H1 (cell line): ENCODE results near the gene ARHGEF1. TPM values are rescaled to one million over a fixed set of nuclear protein-coding genes. Genes with fewer than 3 reads are reported as not detected.

Source experiments
- CTCF ChIA-PET: fragments of 300-600 bp; sonication (Branson Sonifier 250); formaldehyde crosslinking; loops from one replicate; lab custom pipeline; 2021; ENCODE audit not compliant: partially characterized antibody; lab: Charles Lee
- POLR2A ChIA-PET: fragments of 300-600 bp; sonication (Branson Sonifier 250); formaldehyde crosslinking; loops from one replicate; lab custom pipeline; 2021; ENCODE audit warnings: inconsistent platforms; ENCODE audit not compliant: partially characterized antibody; lab: Charles Lee
- DNase-seq, 2 experiments: peaks; one replicate each; pipeline versions ENCODE4 v3.0.0 to v3.0.0-alpha.2; 2010 to 2022; ENCODE audit warnings: low spot score in 2 of 2, low read depth in 1 of 2, mixed read lengths in 1 of 2
- FAIRE-seq: peaks from 2 replicates; lab custom pipeline; 2011; peaks lifted over from hg19 to GRCh38; lab: Jason Lieb, UNC
- H2AFZ ChIP-seq: 2 replicates; pipeline ENCODE4 v1.8.1; 2012; ENCODE audit warnings: low read length, inconsistent platforms
- H2AK5ac ChIP-seq: 2 replicates; pipeline ENCODE4 v1.6.1; 2013; ENCODE audit warnings: low read depth, low read length
- H2BK120ac ChIP-seq: replicated peaks from 2 replicates; pipeline ENCODE3; 2013; ENCODE audit warnings: low read depth, low read length, inconsistent platforms
- H2BK12ac ChIP-seq: 2 replicates; pipeline ENCODE4 v1.6.1; 2013; ENCODE audit warnings: low read depth, low read length
- H2BK15ac ChIP-seq: 2 replicates; pipeline ENCODE4 v1.6.1; 2013; ENCODE audit warnings: low read length
- H2BK20ac ChIP-seq: 2 replicates; pipeline ENCODE4 v1.6.1; 2013; ENCODE audit warnings: low read length
- H2BK5ac ChIP-seq: 2 replicates; pipeline ENCODE4 v1.6.1; 2013; ENCODE audit warnings: low read depth, low read length
- H3K14ac ChIP-seq: 2 replicates; pipeline ENCODE4 v1.6.1; 2013; ENCODE audit warnings: inconsistent platforms; ENCODE audit not compliant: insufficient read length
- H3K18ac ChIP-seq: 2 replicates; pipeline ENCODE4 v1.6.1; 2013; ENCODE audit warnings: low read length; ENCODE audit errors: extremely low read depth
- H3K23ac ChIP-seq: 2 replicates; pipeline ENCODE4 v1.6.1; 2013; ENCODE audit warnings: inconsistent platforms; ENCODE audit not compliant: insufficient read length
- H3K23me2 ChIP-seq: 2 replicates; pipeline ENCODE4 v1.6.1; 2013; ENCODE audit warnings: low read depth, low read length
- H3K27ac ChIP-seq: 2 replicates; pipeline ENCODE4 v1.6.1; 2011; ENCODE audit warnings: low read depth, low read length, inconsistent platforms
- H3K27me3 ChIP-seq, 4 experiments: replicated peaks in 1 of 4; 1 replicate in 1 of 4; 2 replicates in 3 of 4; pipeline versions ENCODE4 v1.6.1 to v1.8.1; 2011 to 2013; ENCODE audit warnings: low read length in 3 of 4, mild to moderate bottlenecking in 3 of 4, inconsistent platforms in 2 of 4, mixed read lengths in 2 of 4, moderate library complexity in 1 of 4; ENCODE audit not compliant: control insufficient read depth in 3 of 4, insufficient read depth in 3 of 4; ENCODE audit errors: extremely low read depth in 1 of 4
- H3K36me3 ChIP-seq, 4 experiments: 2 replicates each; pipeline versions ENCODE4 v1.6.1 to v1.8.1; 2011 to 2013; ENCODE audit warnings: mild to moderate bottlenecking in 4 of 4, low read length in 3 of 4, moderate library complexity in 2 of 4, control low read depth in 1 of 4, inconsistent platforms in 1 of 4; ENCODE audit not compliant: insufficient read depth in 4 of 4, control insufficient read depth in 2 of 4
- H3K4ac ChIP-seq: replicated peaks from 2 replicates; pipeline ENCODE3; 2013; ENCODE audit warnings: low read length, low read depth, mixed read lengths, inconsistent platforms; ENCODE audit not compliant: insufficient read length
- H3K4me1 ChIP-seq, 4 experiments: replicated peaks in 1 of 4; 1 replicate in 1 of 4; 2 replicates in 3 of 4; pipeline versions ENCODE4 v1.6.1 to v1.8.1; 2011 to 2013; ENCODE audit warnings: low read length in 3 of 4, inconsistent platforms in 2 of 4, mixed read lengths in 1 of 4; ENCODE audit not compliant: insufficient read depth in 4 of 4, control insufficient read depth in 3 of 4
- H3K4me2 ChIP-seq, 2 experiments: 2 replicates each; pipeline versions ENCODE4 v1.6.1 to v1.8.1; 2011 to 2013; ENCODE audit warnings: low read depth in 2 of 2, low read length in 2 of 2, control low read depth in 1 of 2, inconsistent platforms in 1 of 2, mild to moderate bottlenecking in 1 of 2; ENCODE audit not compliant: insufficient read depth in 1 of 2
- H3K4me3 ChIP-seq, 4 experiments: fragments of 200-600, 300-600 bp in 1 of 4; sonication (generic), shearing (Covaris generic), sonication (Bioruptor Twin) in 1 of 4; 2 replicates each; pipeline versions ENCODE4 v1.5.1 to v1.8.1; 2011 to 2016; ENCODE audit warnings: low read length in 4 of 4, low read depth in 3 of 4, control low read depth in 2 of 4, inconsistent platforms in 2 of 4, mild to moderate bottlenecking in 2 of 4, mixed read lengths in 1 of 4, moderate library complexity in 1 of 4; ENCODE audit not compliant: insufficient read depth in 2 of 4; ENCODE audit errors: extremely low read depth in 1 of 4
- H3K56ac ChIP-seq: replicated peaks from 2 replicates; pipeline ENCODE3; 2013; ENCODE audit warnings: low read depth, mild to moderate bottlenecking, mixed read lengths, low read length, inconsistent platforms; ENCODE audit not compliant: insufficient read length
- H3K79me1 ChIP-seq: 2 replicates; pipeline ENCODE4 v1.6.1; 2013; ENCODE audit warnings: low read depth, low read length, control low read depth
- H3K79me2 ChIP-seq, 2 experiments: 2 replicates each; pipeline versions ENCODE4 v1.6.1 to v1.8.1; 2012 to 2013; ENCODE audit warnings: low read length in 2 of 2, mild to moderate bottlenecking in 2 of 2, inconsistent platforms in 1 of 2; ENCODE audit not compliant: insufficient read depth in 2 of 2, control insufficient read depth in 1 of 2
- H3K9ac ChIP-seq, 4 experiments: replicated peaks in 1 of 4; 1 replicate in 1 of 4; 2 replicates in 3 of 4; pipeline versions ENCODE4 v1.6.1 to v1.8.1; 2011 to 2013; ENCODE audit warnings: low read depth in 3 of 4, low read length in 3 of 4, control low read depth in 2 of 4, mild to moderate bottlenecking in 2 of 4, moderate library complexity in 2 of 4, inconsistent platforms in 1 of 4; ENCODE audit errors: extremely low read depth in 1 of 4
- H3K9me3 ChIP-seq, 2 experiments: 2 replicates each; pipeline versions ENCODE4 v1.6.1 to v1.8.1; 2012 to 2013; ENCODE audit warnings: mild to moderate bottlenecking in 2 of 2, moderate library complexity in 2 of 2, control low read depth in 1 of 2, inconsistent platforms in 1 of 2, low read depth in 1 of 2, low read length in 1 of 2, mixed read lengths in 1 of 2; ENCODE audit not compliant: insufficient read depth in 2 of 2
- H4K20me1 ChIP-seq, 2 experiments: replicated peaks in 1 of 2; 2 replicates each; pipeline versions ENCODE3 to v1.8.1; 2011 to 2013; ENCODE audit warnings: inconsistent platforms in 2 of 2, low read length in 2 of 2, mild to moderate bottlenecking in 1 of 2; ENCODE audit not compliant: insufficient read depth in 2 of 2, control insufficient read depth in 1 of 2
- H4K5ac ChIP-seq: 2 replicates; pipeline ENCODE4 v1.6.1; 2013; ENCODE audit warnings: low read length, low read depth, mixed read lengths, inconsistent platforms; ENCODE audit not compliant: insufficient read length
- H4K8ac ChIP-seq: 2 replicates; pipeline ENCODE4 v1.8.0; 2013; ENCODE audit warnings: mild to moderate bottlenecking, moderate library complexity, low read length, inconsistent platforms; ENCODE audit not compliant: insufficient read depth; ENCODE audit errors: extremely low read depth
- H4K91ac ChIP-seq: replicated peaks from 2 replicates; pipeline ENCODE3; 2013; ENCODE audit warnings: low read length, mixed read lengths, inconsistent platforms; ENCODE audit not compliant: insufficient read length
- CEBPB ChIP-seq: IDR thresholded peaks from 2 replicates; pipeline ENCODE4 v1.6.1; 2012; ENCODE audit warnings: low read depth, low read length
- CTCF ChIP-seq, 3 experiments: IDR thresholded peaks; 1 replicate in 2 of 3; 2 replicates in 1 of 3; pipeline versions ENCODE4 v1.5.1 to v1.6.1; 2011; ENCODE audit warnings: low read length in 3 of 3, mild to moderate bottlenecking in 3 of 3, inconsistent platforms in 2 of 3, low read depth in 1 of 3, moderate library complexity in 1 of 3; ENCODE audit not compliant: insufficient read depth in 1 of 3; ENCODE audit errors: control extremely low read depth in 1 of 3
- RAD21 ChIP-seq, 2 experiments: IDR thresholded peaks in 1 of 2; conservative IDR thresholded peaks in 1 of 2; 2 replicates each; pipeline ENCODE4 v1.6.1; 2011; ENCODE audit warnings: low read depth in 2 of 2, low read length in 2 of 2, improper control_type of control experiment in 1 of 2, inconsistent platforms in 1 of 2, mild to moderate bottlenecking in 1 of 2, moderate library complexity in 1 of 2
- SIRT6 ChIP-seq: IDR thresholded peaks from one replicate; pipeline ENCODE4 v1.7.1; 2012; ENCODE audit warnings: low read length, inconsistent platforms
- WGBS, 2 experiments: shearing (Covaris generic) in 1 of 2; methylation state at CpG; one replicate each; pipeline versions ENCODE4 v1.1.6 to v1.1.7; 2013 to 2015; ENCODE audit warnings: low lambda C conversion rate in 2 of 2, mixed read lengths in 2 of 2, inconsistent platforms in 1 of 2, low coverage in 1 of 2, missing lambda C conversion rate in 1 of 2; ENCODE audit not compliant: insufficient replicate concordance in 2 of 2, insufficient coverage in 1 of 2, insufficient read length in 1 of 2; ENCODE audit errors: extremely low coverage in 1 of 2, missing lambda C conversion rate in 1 of 2; 5-methylcytosine and 5-hydroxymethylcytosine counted together
- polyA plus RNA-seq, 7 experiments: library from polyadenylated mRNA; depleted of rRNA in 3 of 7; stranded (reverse) in 5 of 7; unstranded in 2 of 7; fragments of >200 nt in 5 of 7; fragments of 200-250 nt in 2 of 7; gene quantifications; 1 replicate in 5 of 7; 2 replicates in 1 of 7; 4 replicates in 1 of 7; pipeline versions ENCODE4 v1.2.1 to v1.2.3, GENCODE V29; 2011 to 2013; ENCODE audit warnings: missing spikeins in 2 of 7, mixed read lengths in 2 of 7
- total RNA-seq: library from RNA; stranded (reverse); fragmentation: NEBNext Ultra II Directional; extraction: Animal tissue kit (Norgen Biotek cat#: 25700); gene quantifications from 2 replicates; pipeline ENCODE4 v1.2.1, GENCODE V29; 2021

Gene ARHGEF1
- total and polyA plus RNA-seq, 2 of the 8 experiments (the other 6 are each of a cell fraction or from before 2014, with no cell fraction given) = 23.0 to 49.0 TPM

- DNase-seq = no peak
Measured at GRCh38 chr19:41895745-41896580, 13.0 kb downstream of the ARHGEF1 start.

More at GRCh38 chr19:41895745-41896580, 13.0 kb downstream of the ARHGEF1 start:
- Histone ChIP-seq H3K27ac (no peak overlapping the region), H2AFZ (no peak overlapping the region), H4K5ac (no peak overlapping the region), H3K56ac (no peak overlapping the region), H2AK5ac (peak overlapping the region; percentile 39; the same call in 1 of the 2 replicates), H3K9ac (no peak overlapping the region), H3K23me2 (no peaks in the 10 kb centered on the region), H3K9me3 (no peaks in the 10 kb centered on the region), H3K4me3 (no peak overlapping the region), H3K4ac (no peak overlapping the region), H4K20me1 (peaks cover 0 to 3% of the 10 kb centered on the region in 2 experiments), H3K4me2 (no peak overlapping the region), H2BK15ac (no peak overlapping the region), H3K36me3 (peaks cover 0 to 4% (median 2%) of the 10 kb centered on the region in 4 experiments; a peak in 3 of 8 replicates), H3K4me1 (peaks cover 0 to 5% (median 1%) of the 10 kb centered on the region in 4 experiments; a peak in 1 of 7 replicates), H3K27me3 (no peaks in the 10 kb centered on the region), H3K14ac (no peak overlapping the region), H2BK5ac (no peak overlapping the region), H3K79me1 (no peaks in the 10 kb centered on the region), H2BK120ac (no peak overlapping the region), H3K18ac (no peak overlapping the region), H2BK20ac (peak overlapping the region; percentile 32; the same call in 1 of the 2 replicates), H3K23ac (no peak overlapping the region), H4K8ac (peak overlapping the region; percentile 14; the same call in 1 of the 2 replicates), H4K91ac (no peak overlapping the region), H2BK12ac (no peak overlapping the region), H3K79me2 (no peaks in the 10 kb centered on the region)
- 83% methylated on average over 19 of the region's 19 CpGs; no CpG with 5 or more reads in 1 of the 2 experiments for WGBS, 2 experiments
- FAIRE-seq = no peak
- ChIA-PET CTCF (interaction anchor here (0.5 to 2.5 kb wide), 14 partner anchors 9 to 685 kb away, joined by 3 to 15 read pairs (median 5); no protein-coding TSS in a partner anchor), POLR2A (interaction anchor here (0.7 to 3.3 kb wide), 13 partner anchors 9 to 45 kb away, joined by 3 to 14 read pairs (median 4); partner anchors contain the start of gene RPS19)
- TF ChIP-seq CEBPB (no peak), CTCF (IDR thresholded peaks at IDR 0.05; ENCODE audit: control extremely low read depth in 1 of 3, insufficient read depth in 1 of 3, low read depth in 1 of 3, low read length in 3 of 3) (peak; percentile 32 to 65 (median 64)), SIRT6 (no peak), RAD21 (IDR thresholded peaks at IDR 0.05 in 1 of 2, conservative IDR thresholded peaks at IDR 0.05 in 1 of 2; ENCODE audit: low read depth in 2 of 2, low read length in 2 of 2) (peak in 1 of 2 experiments; percentile 9; a peak in 1 of 4 replicates)
